GM12892 (cell line): ENCODE results near the gene DNAJC18.

Experiments used
- DNase-seq: peaks from one replicate; pipeline ENCODE4 v3.0.0; 2011; ENCODE audit not compliant: insufficient read length
- FAIRE-seq: peaks from 2 replicates; lab custom pipeline; 2011; peaks lifted over from hg19 to GRCh38; lab: Jason Lieb, UNC
- POLR2A ChIP-seq: IDR thresholded peaks from 2 replicates; pipeline ENCODE4 v1.6.1; 2011; ENCODE audit warnings: low read depth, low read length, control low read depth
- POLR2AphosphoS5 ChIP-seq: IDR thresholded peaks from 2 replicates; pipeline ENCODE4 v1.6.1; 2011; ENCODE audit warnings: low read depth, low read length, control low read depth
- TAF1 ChIP-seq: IDR thresholded peaks from 2 replicates; pipeline ENCODE4 v1.6.1; 2011; ENCODE audit warnings: low read depth, mild to moderate bottlenecking, control low read depth, low read length, borderline replicate concordance

DNAJC18 gene

GRCh38 chr5:139381837-139382761 lies 57.2 kb downstream of the DNAJC18 start:
- DNase-seq (no peak), FAIRE-seq (no peak)
- TF ChIP-seq POLR2AphosphoS5 = no peak
- TF ChIP-seq POLR2A = no peak
- TF ChIP-seq TAF1 = no peak

- FAIRE-seq (no peak), DNase-seq (no peak)
- TF ChIP-seq TAF1 = no peak
- TF ChIP-seq POLR2AphosphoS5 = no peak
- TF ChIP-seq POLR2A = no peak
These were observed 59.5 kb downstream of the DNAJC18 start for GRCh38 chr5:139379626-139380449.

- TF ChIP-seq TAF1 (no peak), POLR2AphosphoS5 (no peak), POLR2A (no peak)
- DNase-seq (no peak), FAIRE-seq (no peak)
These were observed 60.4 kb downstream of the DNAJC18 start for GRCh38 chr5:139378941-139379361.

- TF ChIP-seq POLR2A (no peak), TAF1 (no peak), POLR2AphosphoS5 (no peak)
- DNase-seq (no peak), FAIRE-seq (no peak)
These were observed 61.1 kb downstream of the DNAJC18 start for GRCh38 chr5:139378101-139378825.

GRCh38 chr5:139377226-139377625 lies 62.1 kb downstream of the DNAJC18 start:
- TF ChIP-seq POLR2A = no peak
- TF ChIP-seq TAF1 = no peak
- no peak for TF ChIP-seq POLR2AphosphoS5
- FAIRE-seq (no peak), DNase-seq (no peak)

GRCh38 chr5:139376364-139376763 lies 63.0 kb downstream of the DNAJC18 start:
- DNase-seq (no peak), FAIRE-seq (no peak)
- TF ChIP-seq POLR2A = no peak
- TF ChIP-seq POLR2AphosphoS5 = no peak
- TF ChIP-seq TAF1 = no peak

GRCh38 chr5:139374909-139375308 lies 64.4 kb downstream of the DNAJC18 start:
- TF ChIP-seq POLR2A = no peak
- TF ChIP-seq POLR2AphosphoS5 = no peak
- FAIRE-seq = no peak
- no peak for DNase-seq

GRCh38 chr5:139371482-139372435 lies 67.6 kb downstream of the DNAJC18 start:
- FAIRE-seq = no peak
- TF ChIP-seq POLR2AphosphoS5 (no peak), POLR2A (no peak), TAF1 (no peak)

GRCh38 chr5:139369181-139369580 lies 70.1 kb downstream of the DNAJC18 start:
- no peak for FAIRE-seq
- DNase-seq = no peak
- no peak for TF ChIP-seq POLR2AphosphoS5

More at GRCh38 chr5:139371482-139372435, 67.6 kb downstream of the DNAJC18 start:
- DNase-seq = no peak

- DNase-seq (no peak), FAIRE-seq (no peak)
- TF ChIP-seq POLR2A (no peak), TAF1 (no peak), POLR2AphosphoS5 (no peak)
These were observed 70.7 kb downstream of the DNAJC18 start for GRCh38 chr5:139368613-139369012.
